Measurements from ENCODE around the gene TREML4.

Gene TREML4

GRCh38 chr6:41194386-41194785, 33.8 kb upstream of the TREML4 start:
- no peak for DNase-seq (ENCODE audit: low read depth, low spot score)
- H3K36me3 ChIP-seq (ENCODE audit: insufficient read depth, insufficient read length, low read length), result no peaks in the 10 kb centered on the region
- H3K9me3 ChIP-seq (ENCODE audit: insufficient read depth, low read length), result peaks cover 13% of the 10 kb centered on the region; the same call in 1 of the 2 replicates
- no peak overlapping the region for H3K4me3 ChIP-seq (ENCODE audit: insufficient read length, low read depth)
- no peak overlapping the region for H3K9ac ChIP-seq (ENCODE audit: insufficient read length, low read depth)
- H3K27me3 ChIP-seq (ENCODE audit: insufficient read depth, insufficient read length), result no peaks in the 10 kb centered on the region
- TF ChIP-seq ZNF274 (IDR thresholded peaks at IDR 0.05; ENCODE audit: low read depth, low read length), result no peak
- TF ChIP-seq SUZ12 (IDR thresholded peaks at IDR 0.05; ENCODE audit: extremely low read depth, insufficient read depth, insufficient read length), result no peak
- no peak for TF ChIP-seq YY1 (IDR thresholded peaks at IDR 0.05; ENCODE audit: insufficient read depth, insufficient read length)
- H3K4me1 ChIP-seq (ENCODE audit: insufficient read depth, insufficient read length), result no peaks in the 10 kb centered on the region

- no peak for DNase-seq (ENCODE audit: low read depth, low spot score)
Observed at GRCh38 chr6:41197234-41197633, 30.9 kb upstream of the TREML4 start.

GRCh38 chr6:41199552-41200246, 28.4 kb upstream of the TREML4 start:
- H3K9ac ChIP-seq (ENCODE audit: insufficient read length, low read depth), result no peak overlapping the region
- no peaks in the 10 kb centered on the region for H3K9me3 ChIP-seq (ENCODE audit: insufficient read depth, low read length)
- no peaks in the 10 kb centered on the region for H3K27me3 ChIP-seq (ENCODE audit: insufficient read depth, insufficient read length)
- peaks cover 2% of the 10 kb centered on the region for H3K4me1 ChIP-seq (ENCODE audit: insufficient read depth, insufficient read length)
- H3K4me3 ChIP-seq (ENCODE audit: insufficient read length, low read depth), result no peak overlapping the region
- H3K36me3 ChIP-seq (ENCODE audit: insufficient read depth, insufficient read length, low read length), result no peaks in the 10 kb centered on the region
- TF ChIP-seq YY1 (IDR thresholded peaks at IDR 0.05; ENCODE audit: insufficient read depth, insufficient read length) (no peak), SUZ12 (IDR thresholded peaks at IDR 0.05; ENCODE audit: extremely low read depth, insufficient read depth, insufficient read length) (no peak)
- no peak for DNase-seq (ENCODE audit: low read depth, low spot score)

More at GRCh38 chr6:41197234-41197633, 30.9 kb upstream of the TREML4 start:
- TF ChIP-seq YY1 (IDR thresholded peaks at IDR 0.05; ENCODE audit: insufficient read depth, insufficient read length) (no peak), ZNF274 (IDR thresholded peaks at IDR 0.05; ENCODE audit: low read depth, low read length) (no peak), SUZ12 (IDR thresholded peaks at IDR 0.05; ENCODE audit: extremely low read depth, insufficient read depth, insufficient read length) (no peak)
- no peaks in the 10 kb centered on the region for H3K9me3 ChIP-seq (ENCODE audit: insufficient read depth, low read length)
- no peaks in the 10 kb centered on the region for H3K36me3 ChIP-seq (ENCODE audit: insufficient read depth, insufficient read length, low read length)
- no peak overlapping the region for H3K9ac ChIP-seq (ENCODE audit: insufficient read length, low read depth)
- H3K27me3 ChIP-seq (ENCODE audit: insufficient read depth, insufficient read length), result no peaks in the 10 kb centered on the region
- peaks cover 2% of the 10 kb centered on the region for H3K4me1 ChIP-seq (ENCODE audit: insufficient read depth, insufficient read length)
- no peak overlapping the region for H3K4me3 ChIP-seq (ENCODE audit: insufficient read length, low read depth)

GRCh38 chr6:41200296-41200900, 27.8 kb upstream of the TREML4 start:
- H3K9me3 ChIP-seq (ENCODE audit: insufficient read depth, low read length), result no peaks in the 10 kb centered on the region
- DNase-seq (ENCODE audit: low read depth, low spot score), result no peak
- no peak overlapping the region for H3K9ac ChIP-seq (ENCODE audit: insufficient read length, low read depth)
- no peaks in the 10 kb centered on the region for H3K36me3 ChIP-seq (ENCODE audit: insufficient read depth, insufficient read length, low read length)
- TF ChIP-seq YY1 (IDR thresholded peaks at IDR 0.05; ENCODE audit: insufficient read depth, insufficient read length) (no peak), ZNF274 (IDR thresholded peaks at IDR 0.05; ENCODE audit: low read depth, low read length) (no peak), SUZ12 (IDR thresholded peaks at IDR 0.05; ENCODE audit: extremely low read depth, insufficient read depth, insufficient read length) (no peak)
- no peaks in the 10 kb centered on the region for H3K27me3 ChIP-seq (ENCODE audit: insufficient read depth, insufficient read length)
- no peak overlapping the region for H3K4me3 ChIP-seq (ENCODE audit: insufficient read length, low read depth)
- H3K4me1 ChIP-seq (ENCODE audit: insufficient read depth, insufficient read length), result peaks cover 2% of the 10 kb centered on the region

- no peak for TF ChIP-seq YY1 (IDR thresholded peaks at IDR 0.05; ENCODE audit: insufficient read depth, insufficient read length)
- TF ChIP-seq ZNF274 (IDR thresholded peaks at IDR 0.05; ENCODE audit: low read depth, low read length), result no peak
- TF ChIP-seq SUZ12 (IDR thresholded peaks at IDR 0.05; ENCODE audit: extremely low read depth, insufficient read depth, insufficient read length), result no peak
- Histone ChIP-seq H3K4me3 (ENCODE audit: insufficient read length, low read depth) (no peak within 1 kb of the TSS), H3K4me1 (ENCODE audit: insufficient read depth, insufficient read length) (peaks cover 2% of the 10 kb centered on the region), H3K27me3 (ENCODE audit: insufficient read depth, insufficient read length) (no peaks in the 10 kb centered on the region), H3K9ac (ENCODE audit: insufficient read length, low read depth) (no peak within 1 kb of the TSS), H3K36me3 (ENCODE audit: insufficient read depth, insufficient read length, low read length) (no peaks in the 10 kb centered on the region), H3K9me3 (ENCODE audit: insufficient read depth, low read length) (no peaks in the 10 kb centered on the region)
- DNase-seq (ENCODE audit: low read depth, low spot score), result no peak
Observed at GRCh38 chr6:41200901-41201763, 27.0 kb upstream of the TREML4 start, which contains the start of gene TREML2. Gene TREML2 (minus strand): TSS chr6:41201149. CDS start chr6:41201008, 141 bp downstream.

GRCh38 chr6:41201764-41202173, 26.4 kb upstream of the TREML4 start:
- Histone ChIP-seq H3K27me3 (ENCODE audit: insufficient read depth, insufficient read length) (no peaks in the 10 kb centered on the region), H3K4me1 (ENCODE audit: insufficient read depth, insufficient read length) (peaks cover 2% of the 10 kb centered on the region), H3K9me3 (ENCODE audit: insufficient read depth, low read length) (no peaks in the 10 kb centered on the region), H3K9ac (ENCODE audit: insufficient read length, low read depth) (no peak overlapping the region), H3K36me3 (ENCODE audit: insufficient read depth, insufficient read length, low read length) (no peaks in the 10 kb centered on the region), H3K4me3 (ENCODE audit: insufficient read length, low read depth) (no peak overlapping the region)
- DNase-seq (ENCODE audit: low read depth, low spot score), result no peak
- TF ChIP-seq YY1 (IDR thresholded peaks at IDR 0.05; ENCODE audit: insufficient read depth, insufficient read length), result no peak
- no peak for TF ChIP-seq ZNF274 (IDR thresholded peaks at IDR 0.05; ENCODE audit: low read depth, low read length)
- TF ChIP-seq SUZ12 (IDR thresholded peaks at IDR 0.05; ENCODE audit: extremely low read depth, insufficient read depth, insufficient read length), result no peak

- H3K36me3 ChIP-seq (ENCODE audit: insufficient read depth, insufficient read length, low read length), result no peaks in the 10 kb centered on the region
- TF ChIP-seq SUZ12 (IDR thresholded peaks at IDR 0.05; ENCODE audit: extremely low read depth, insufficient read depth, insufficient read length), result no peak
- no peak for TF ChIP-seq ZNF274 (IDR thresholded peaks at IDR 0.05; ENCODE audit: low read depth, low read length)
- no peak for DNase-seq (ENCODE audit: low read depth, low spot score)
- H3K9me3 ChIP-seq (ENCODE audit: insufficient read depth, low read length), result no peaks in the 10 kb centered on the region
- H3K4me1 ChIP-seq (ENCODE audit: insufficient read depth, insufficient read length), result peaks cover 2% of the 10 kb centered on the region
- no peak overlapping the region for H3K9ac ChIP-seq (ENCODE audit: insufficient read length, low read depth)
- no peak overlapping the region for H3K4me3 ChIP-seq (ENCODE audit: insufficient read length, low read depth)
- H3K27me3 ChIP-seq (ENCODE audit: insufficient read depth, insufficient read length), result no peaks in the 10 kb centered on the region
Observed at GRCh38 chr6:41204156-41204555, 24.0 kb upstream of the TREML4 start.
